ENCODE results near the gene CYP46A1. TPM values are rescaled to one million over a fixed set of nuclear protein-coding genes. Genes with fewer than 3 reads are reported as not detected.
A peak's percentile ranks its signal among the peaks of the same experiment; 100 is the strongest.
"Not testable (repeated sequence)": the region's sequence is repeated elsewhere in the genome, so short reads cannot be mapped to it uniquely, and the experiment has no call there.

The CYP46A1 gene
- not detected in 2 replicates for total RNA-seq (2014; rRNA removed; shearing (Covaris generic))
- polyA plus RNA-seq (2015; cell fraction: cytosol; rRNA removed), result 0.05 TPM in 1 of 2 replicates, not detected in the other
- 2.1 TPM in 1 of 2 replicates, not detected in the other for polyA plus RNA-seq (2015; cell fraction: nucleus; rRNA removed)

- peak; percentile 99 for DNase-seq (ENCODE audit: low read depth, low spot score)
- in situ Hi-C loops (cut with HindIII; ENCODE audit: low pct_unique_long_range_greater_than_20kb, low sequenced_read_pairs), result no loop called here
These were observed at the start of gene CYP46A1 for GRCh38 chr14:99683619-99684409. CYP46A1 (plus strand) TSS chr14:99684298; CDS start chr14:99684418, 120 bp downstream.

GRCh38 chr14:99634443-99634842 lies 49.7 kb upstream of the CYP46A1 start:
- in situ Hi-C loops (cut with HindIII; ENCODE audit: low pct_unique_long_range_greater_than_20kb, low sequenced_read_pairs), result no loop called here
- DNase-seq (ENCODE audit: low read depth, low spot score), result no peak

GRCh38 chr14:99635116-99635515 lies 49.0 kb upstream of the CYP46A1 start:
- in situ Hi-C loops (cut with HindIII; ENCODE audit: low pct_unique_long_range_greater_than_20kb, low sequenced_read_pairs), result no loop called here
- DNase-seq (ENCODE audit: low read depth, low spot score), result no peak

DNA sequence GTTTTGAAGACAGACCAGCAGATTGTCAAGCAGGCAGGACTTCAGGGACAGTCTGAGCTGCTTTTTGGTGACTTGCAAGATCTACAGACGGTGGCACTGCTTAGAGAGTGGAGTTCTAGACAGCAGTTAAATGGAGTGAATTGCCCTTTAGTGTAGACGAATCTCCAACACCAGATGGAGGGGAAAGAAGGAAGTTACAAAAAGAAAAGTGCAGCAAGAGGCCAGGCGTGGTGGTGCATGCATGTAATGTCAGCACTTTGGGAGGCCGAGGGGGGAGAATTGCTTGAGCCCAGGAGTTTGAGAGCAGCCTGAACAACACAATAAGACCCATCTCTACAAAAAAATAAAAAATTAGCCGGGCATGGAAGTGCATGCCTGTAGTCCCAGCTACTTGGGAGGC lies 47.6 kb upstream of the CYP46A1 start:
- DNase-seq (ENCODE audit: low read depth, low spot score), result no peak
- in situ Hi-C loops (cut with HindIII; ENCODE audit: low pct_unique_long_range_greater_than_20kb, low sequenced_read_pairs), result no loop called here

GRCh38 chr14:99637624-99638023 lies 46.5 kb upstream of the CYP46A1 start:
- in situ Hi-C loops (cut with HindIII; ENCODE audit: low pct_unique_long_range_greater_than_20kb, low sequenced_read_pairs), result no loop called here
- no peak for DNase-seq (ENCODE audit: low read depth, low spot score)

GRCh38 chr14:99642771-99643170 lies 41.3 kb upstream of the CYP46A1 start:
- DNase-seq (ENCODE audit: low read depth, low spot score); in situ Hi-C loops (cut with HindIII; ENCODE audit: low pct_unique_long_range_greater_than_20kb, low sequenced_read_pairs): not testable (repeated sequence)

- in situ Hi-C loops (cut with HindIII; ENCODE audit: low pct_unique_long_range_greater_than_20kb, low sequenced_read_pairs), result no loop called here
These were observed 40.8 kb upstream of the CYP46A1 start for GRCh38 chr14:99643343-99643742.

GRCh38 chr14:99644035-99644587 lies 40.0 kb upstream of the CYP46A1 start:
- in situ Hi-C loops (cut with HindIII; ENCODE audit: low pct_unique_long_range_greater_than_20kb, low sequenced_read_pairs), result no loop called here
- no peak for DNase-seq (ENCODE audit: low read depth, low spot score)

More at GRCh38 chr14:99643343-99643742, 40.8 kb upstream of the CYP46A1 start:
- no peak for DNase-seq (ENCODE audit: low read depth, low spot score)

- in situ Hi-C loops (cut with HindIII; ENCODE audit: low pct_unique_long_range_greater_than_20kb, low sequenced_read_pairs), result no loop called here
- no peak for DNase-seq (ENCODE audit: low read depth, low spot score)
These were observed 39.2 kb upstream of the CYP46A1 start, which contains the start of gene HHIPL1 for GRCh38 chr14:99644723-99645544. HHIPL1 (plus strand) TSS chr14:99645129; CDS start chr14:99645208, 79 bp downstream.

GRCh38 chr14:99645545-99646505 lies 38.3 kb upstream of the CYP46A1 start:
- in situ Hi-C loops (cut with HindIII; ENCODE audit: low pct_unique_long_range_greater_than_20kb, low sequenced_read_pairs), result no loop called here
- DNase-seq (ENCODE audit: low read depth, low spot score), result no peak

DNA sequence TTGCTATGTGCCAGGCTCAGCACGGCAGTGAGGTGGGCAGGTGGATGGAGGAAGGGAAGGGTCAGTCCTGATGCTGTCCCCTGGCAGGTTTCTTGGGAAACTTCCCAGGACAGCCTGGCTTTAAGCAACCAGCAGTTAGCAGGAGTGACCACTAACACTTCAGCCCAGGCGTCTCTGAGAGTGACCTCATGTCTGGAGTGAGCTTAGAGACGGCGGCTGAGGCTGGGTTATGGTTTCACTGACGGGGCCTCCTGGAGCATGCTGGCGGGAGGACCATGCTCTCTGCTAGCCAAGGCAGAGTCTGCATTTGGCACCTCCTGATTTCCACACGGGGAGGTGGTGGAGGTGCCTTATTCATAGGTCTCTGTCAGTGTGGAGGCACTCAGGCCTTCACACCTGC lies 36.7 kb upstream of the CYP46A1 start:
- no peak for DNase-seq (ENCODE audit: low read depth, low spot score)
- in situ Hi-C loops (cut with HindIII; ENCODE audit: low pct_unique_long_range_greater_than_20kb, low sequenced_read_pairs), result no loop called here

GRCh38 chr14:99648027-99648784 lies 35.9 kb upstream of the CYP46A1 start:
- DNase-seq (ENCODE audit: low read depth, low spot score), result no peak
- in situ Hi-C loops (cut with HindIII; ENCODE audit: low pct_unique_long_range_greater_than_20kb, low sequenced_read_pairs), result no loop called here

DNA sequence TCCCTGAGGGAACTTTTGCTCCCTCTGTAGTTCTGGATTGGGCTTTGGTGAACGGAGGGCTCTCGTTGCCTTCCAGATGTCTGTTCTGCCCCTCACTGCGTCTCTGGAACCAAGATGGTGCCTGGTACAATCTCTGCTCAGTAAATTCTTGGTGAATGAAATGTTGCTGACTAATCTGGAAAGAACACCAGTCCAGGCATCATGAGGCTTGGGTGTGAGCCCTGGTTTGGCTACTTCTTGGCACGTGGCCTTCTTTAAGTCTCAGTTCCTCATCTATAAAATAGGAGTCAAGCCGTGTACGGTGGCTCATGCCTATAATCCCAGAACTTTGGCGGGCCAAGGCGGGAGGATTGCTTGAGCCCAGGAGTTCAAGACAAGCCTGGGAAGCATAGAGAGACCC lies 34.9 kb upstream of the CYP46A1 start:
- in situ Hi-C loops (cut with HindIII; ENCODE audit: low pct_unique_long_range_greater_than_20kb, low sequenced_read_pairs), result no loop called here
- DNase-seq (ENCODE audit: low read depth, low spot score), result no peak

- in situ Hi-C loops (cut with HindIII; ENCODE audit: low pct_unique_long_range_greater_than_20kb, low sequenced_read_pairs), result no loop called here
- no peak for DNase-seq (ENCODE audit: low read depth, low spot score)
These were observed 34.5 kb upstream of the CYP46A1 start for GRCh38 chr14:99649643-99650042.

- in situ Hi-C loops (cut with HindIII; ENCODE audit: low pct_unique_long_range_greater_than_20kb, low sequenced_read_pairs), result no loop called here
These were observed 33.9 kb upstream of the CYP46A1 start for GRCh38 chr14:99650189-99650588.

DNA sequence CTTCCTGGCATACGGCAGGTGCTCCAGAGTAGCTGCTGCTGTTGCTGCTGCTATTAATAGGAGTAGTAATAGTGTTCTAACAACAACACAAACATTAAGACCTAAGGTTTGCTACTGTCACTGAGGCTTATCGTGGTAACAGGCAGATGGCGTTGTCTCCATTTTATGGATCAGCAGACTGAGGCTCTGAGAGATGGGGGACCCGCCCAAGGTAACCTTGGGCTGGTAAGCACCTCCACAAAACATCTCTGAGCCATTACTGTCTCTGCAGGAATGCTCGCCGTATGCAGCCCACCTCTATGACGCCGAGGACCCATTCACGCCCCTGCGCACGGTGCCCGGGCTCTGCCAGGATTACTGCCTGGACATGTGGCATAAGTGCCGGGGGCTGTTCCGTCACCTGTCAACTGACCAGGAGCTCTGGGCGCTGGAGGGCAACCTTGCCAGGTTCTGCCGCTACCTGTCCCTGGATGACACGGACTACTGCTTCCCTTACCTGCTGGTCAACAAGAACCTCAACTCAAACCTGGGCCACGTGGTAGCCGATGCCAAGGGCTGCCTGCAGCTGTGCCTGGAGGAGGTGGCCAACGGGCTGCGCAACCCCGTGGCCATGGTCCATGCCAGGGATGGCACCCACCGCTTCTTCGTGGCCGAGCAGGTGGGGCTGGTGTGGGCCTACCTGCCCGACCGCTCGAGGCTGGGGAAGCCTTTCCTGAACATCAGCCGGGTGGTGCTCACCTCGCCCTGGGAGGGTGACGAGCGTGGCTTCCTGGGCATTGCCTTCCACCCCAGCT lies 31.9 kb upstream of the CYP46A1 start:
- in situ Hi-C loops (cut with HindIII; ENCODE audit: low pct_unique_long_range_greater_than_20kb, low sequenced_read_pairs), result no loop called here
- no peak for DNase-seq (ENCODE audit: low read depth, low spot score)

More at GRCh38 chr14:99650189-99650588, 33.9 kb upstream of the CYP46A1 start:
- DNase-seq (ENCODE audit: low read depth, low spot score), result no peak

Measured in SK-MEL-5 (cell line).